GM12878 (cell line): ENCODE results near the gene TIMM21.

Experiments
- EP300 ChIP-seq, 2 experiments: fragments of 150-350 bp in 1 of 2; IDR thresholded peaks; 2 replicates each; pipeline ENCODE4 v1.6.1; 2011 to 2012; ENCODE audit warnings: low read depth in 2 of 2, low read length in 2 of 2, borderline replicate concordance in 1 of 2, improper control_type of control experiment in 1 of 2, inconsistent platforms in 1 of 2; ENCODE audit not compliant: control insufficient read depth in 1 of 2
- NRF1 ChIP-seq: conservative IDR thresholded peaks from 2 replicates; pipeline ENCODE4 v1.6.1; 2011; ENCODE audit warnings: mild to moderate bottlenecking, low read depth, low read length, improper control_type of control experiment
- POLR2AphosphoS5 ChIP-seq: IDR thresholded peaks from 2 replicates; pipeline ENCODE4 v1.6.1; 2011; ENCODE audit warnings: mild to moderate bottlenecking, low read length, inconsistent platforms
- SMC3 ChIP-seq: IDR thresholded peaks from 2 replicates; pipeline ENCODE4 v1.6.1; 2011; ENCODE audit warnings: low read length, improper control_type of control experiment, borderline replicate concordance
- TCF3 ChIP-seq: IDR thresholded peaks from 2 replicates; pipeline ENCODE4 v1.6.1; 2012; ENCODE audit warnings: low read depth, mild to moderate bottlenecking, low read length, borderline replicate concordance; ENCODE audit not compliant: insufficient read depth
- TF ChIP-seq, protein P1 (sequence below): IDR thresholded peaks from 2 replicates; pipeline ENCODE4 v1.6.1; 2012; ENCODE audit warnings: mild to moderate bottlenecking, low read depth, low read length
- TF ChIP-seq, protein P2 (sequence below): IDR thresholded peaks from 2 replicates; pipeline ENCODE4 v1.6.1; 2011; ENCODE audit warnings: low read depth, low read length, improper control_type of control experiment, borderline replicate concordance
- TF ChIP-seq, protein P3 (sequence below), 3 experiments: IDR thresholded peaks in 2 of 3; conservative IDR thresholded peaks in 1 of 3; 2 replicates each; pipeline ENCODE4 v1.5.1; 2011; ENCODE audit warnings: low read depth in 3 of 3, low read length in 3 of 3, mild to moderate bottlenecking in 3 of 3, control low read depth in 2 of 3, moderate library complexity in 2 of 3, inconsistent platforms in 1 of 3, mixed read lengths in 1 of 3; ENCODE audit not compliant: control insufficient read depth in 2 of 3, insufficient read depth in 1 of 3; ENCODE audit errors: extremely low read depth in 1 of 3
- TF ChIP-seq, protein P4 (sequence below): IDR thresholded peaks from 2 replicates; pipeline ENCODE4 v1.6.1; 2012; ENCODE audit warnings: low read depth, low read length, improper control_type of control experiment

DNA sequence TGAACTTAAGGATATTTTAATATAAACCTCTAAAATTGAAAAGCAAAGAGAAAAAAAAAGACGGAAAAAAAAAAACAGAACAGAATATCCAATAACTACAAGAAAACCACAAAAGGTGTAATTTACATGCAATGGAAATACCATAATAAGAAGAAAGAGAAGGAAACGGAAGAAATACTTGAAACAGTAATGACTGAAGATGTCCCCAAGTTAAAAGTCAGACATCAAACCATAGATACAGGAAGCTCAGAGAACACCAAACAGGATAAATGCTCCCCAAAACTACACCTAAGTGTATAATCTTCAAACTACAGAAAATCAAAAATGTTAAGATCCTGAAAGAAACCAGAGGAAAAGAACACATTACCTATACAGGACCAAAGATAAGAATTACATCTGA is 39.9 kb upstream of the TIMM21 start:
- no peak for TF ChIP-seq TCF3
- TF ChIP-seq NRF1, result no peak
- no peak for TF ChIP-seq SMC3
- TF ChIP-seq, protein P1, sequence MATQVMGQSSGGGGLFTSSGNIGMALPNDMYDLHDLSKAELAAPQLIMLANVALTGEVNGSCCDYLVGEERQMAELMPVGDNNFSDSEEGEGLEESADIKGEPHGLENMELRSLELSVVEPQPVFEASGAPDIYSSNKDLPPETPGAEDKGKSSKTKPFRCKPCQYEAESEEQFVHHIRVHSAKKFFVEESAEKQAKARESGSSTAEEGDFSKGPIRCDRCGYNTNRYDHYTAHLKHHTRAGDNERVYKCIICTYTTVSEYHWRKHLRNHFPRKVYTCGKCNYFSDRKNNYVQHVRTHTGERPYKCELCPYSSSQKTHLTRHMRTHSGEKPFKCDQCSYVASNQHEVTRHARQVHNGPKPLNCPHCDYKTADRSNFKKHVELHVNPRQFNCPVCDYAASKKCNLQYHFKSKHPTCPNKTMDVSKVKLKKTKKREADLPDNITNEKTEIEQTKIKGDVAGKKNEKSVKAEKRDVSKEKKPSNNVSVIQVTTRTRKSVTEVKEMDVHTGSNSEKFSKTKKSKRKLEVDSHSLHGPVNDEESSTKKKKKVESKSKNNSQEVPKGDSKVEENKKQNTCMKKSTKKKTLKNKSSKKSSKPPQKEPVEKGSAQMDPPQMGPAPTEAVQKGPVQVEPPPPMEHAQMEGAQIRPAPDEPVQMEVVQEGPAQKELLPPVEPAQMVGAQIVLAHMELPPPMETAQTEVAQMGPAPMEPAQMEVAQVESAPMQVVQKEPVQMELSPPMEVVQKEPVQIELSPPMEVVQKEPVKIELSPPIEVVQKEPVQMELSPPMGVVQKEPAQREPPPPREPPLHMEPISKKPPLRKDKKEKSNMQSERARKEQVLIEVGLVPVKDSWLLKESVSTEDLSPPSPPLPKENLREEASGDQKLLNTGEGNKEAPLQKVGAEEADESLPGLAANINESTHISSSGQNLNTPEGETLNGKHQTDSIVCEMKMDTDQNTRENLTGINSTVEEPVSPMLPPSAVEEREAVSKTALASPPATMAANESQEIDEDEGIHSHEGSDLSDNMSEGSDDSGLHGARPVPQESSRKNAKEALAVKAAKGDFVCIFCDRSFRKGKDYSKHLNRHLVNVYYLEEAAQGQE, result no peak
- TF ChIP-seq POLR2AphosphoS5, result no peak
- TF ChIP-seq, protein P2, sequence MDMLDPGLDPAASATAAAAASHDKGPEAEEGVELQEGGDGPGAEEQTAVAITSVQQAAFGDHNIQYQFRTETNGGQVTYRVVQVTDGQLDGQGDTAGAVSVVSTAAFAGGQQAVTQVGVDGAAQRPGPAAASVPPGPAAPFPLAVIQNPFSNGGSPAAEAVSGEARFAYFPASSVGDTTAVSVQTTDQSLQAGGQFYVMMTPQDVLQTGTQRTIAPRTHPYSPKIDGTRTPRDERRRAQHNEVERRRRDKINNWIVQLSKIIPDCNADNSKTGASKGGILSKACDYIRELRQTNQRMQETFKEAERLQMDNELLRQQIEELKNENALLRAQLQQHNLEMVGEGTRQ, result no peak
- TF ChIP-seq, protein P3, sequence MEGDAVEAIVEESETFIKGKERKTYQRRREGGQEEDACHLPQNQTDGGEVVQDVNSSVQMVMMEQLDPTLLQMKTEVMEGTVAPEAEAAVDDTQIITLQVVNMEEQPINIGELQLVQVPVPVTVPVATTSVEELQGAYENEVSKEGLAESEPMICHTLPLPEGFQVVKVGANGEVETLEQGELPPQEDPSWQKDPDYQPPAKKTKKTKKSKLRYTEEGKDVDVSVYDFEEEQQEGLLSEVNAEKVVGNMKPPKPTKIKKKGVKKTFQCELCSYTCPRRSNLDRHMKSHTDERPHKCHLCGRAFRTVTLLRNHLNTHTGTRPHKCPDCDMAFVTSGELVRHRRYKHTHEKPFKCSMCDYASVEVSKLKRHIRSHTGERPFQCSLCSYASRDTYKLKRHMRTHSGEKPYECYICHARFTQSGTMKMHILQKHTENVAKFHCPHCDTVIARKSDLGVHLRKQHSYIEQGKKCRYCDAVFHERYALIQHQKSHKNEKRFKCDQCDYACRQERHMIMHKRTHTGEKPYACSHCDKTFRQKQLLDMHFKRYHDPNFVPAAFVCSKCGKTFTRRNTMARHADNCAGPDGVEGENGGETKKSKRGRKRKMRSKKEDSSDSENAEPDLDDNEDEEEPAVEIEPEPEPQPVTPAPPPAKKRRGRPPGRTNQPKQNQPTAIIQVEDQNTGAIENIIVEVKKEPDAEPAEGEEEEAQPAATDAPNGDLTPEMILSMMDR (IDR thresholded peaks at IDR 0.05 in 2 of 3, conservative IDR thresholded peaks at IDR 0.05 in 1 of 3; ENCODE audit: control insufficient read depth in 2 of 3, extremely low read depth in 1 of 3, insufficient read depth in 1 of 3, low read depth in 3 of 3, low read length in 3 of 3), result no peak
- TF ChIP-seq EP300 (IDR thresholded peaks at IDR 0.05; ENCODE audit: borderline replicate concordance in 1 of 2, control insufficient read depth in 1 of 2, low read depth in 2 of 2, low read length in 2 of 2), result no peak
- TF ChIP-seq, protein P4, sequence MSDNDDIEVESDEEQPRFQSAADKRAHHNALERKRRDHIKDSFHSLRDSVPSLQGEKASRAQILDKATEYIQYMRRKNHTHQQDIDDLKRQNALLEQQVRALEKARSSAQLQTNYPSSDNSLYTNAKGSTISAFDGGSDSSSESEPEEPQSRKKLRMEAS, result no peak
